Kasumi-1 (cell line): ENCODE data around the gene DCHS2.

Source experiments
- DNase-seq, 2 experiments: peaks; one replicate each; lab custom pipeline; 2025; lab: John Stamatoyannopoulos, UW

The DCHS2 gene

DNA sequence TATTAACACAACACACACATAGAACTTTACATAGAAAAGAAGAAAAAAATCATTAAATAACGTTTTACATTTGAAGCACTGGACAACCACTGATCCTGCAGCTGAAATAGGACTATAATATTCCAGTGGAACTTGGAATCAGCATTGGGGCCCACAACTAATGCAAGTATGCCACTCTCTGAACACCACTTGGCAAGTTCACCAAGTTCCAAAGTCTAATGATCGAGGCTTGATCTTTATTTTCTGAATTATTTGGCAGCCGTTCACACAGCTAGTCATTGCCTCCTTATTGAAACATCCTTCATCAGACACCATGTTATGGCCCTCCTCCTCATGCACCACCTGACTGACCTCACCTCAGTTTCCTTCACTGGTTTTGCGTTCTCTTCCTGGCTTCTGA is 107.6 kb downstream of the DCHS2 start:
- no peak for DNase-seq

DNA sequence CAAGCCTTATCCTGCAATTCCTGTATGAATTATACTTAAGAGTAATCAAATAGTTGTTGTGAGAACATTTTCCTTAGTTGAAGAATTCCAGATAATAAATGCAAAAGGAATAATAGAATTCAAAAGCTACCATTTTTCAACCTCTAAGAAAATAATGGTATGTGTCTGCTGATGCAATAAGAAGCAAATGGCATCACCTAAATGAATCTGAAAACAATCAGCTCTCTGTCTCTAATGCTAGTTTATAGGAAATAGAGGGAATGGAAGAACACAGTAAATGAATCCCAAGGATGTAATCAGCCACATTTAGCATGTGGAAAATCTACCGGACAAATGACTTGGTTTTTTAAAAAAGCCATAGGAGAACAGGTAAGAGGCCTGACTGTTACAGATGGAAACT is 115.1 kb downstream of the DCHS2 start:
- DNase-seq: no peak

GRCh38 chr4:154368060-154368459 is 123.5 kb downstream of the DCHS2 start:
- no peak for DNase-seq

- peak; percentile 14 to 25 for DNase-seq
Measured at GRCh38 chr4:154367659-154368058, 123.9 kb downstream of the DCHS2 start.

DNA sequence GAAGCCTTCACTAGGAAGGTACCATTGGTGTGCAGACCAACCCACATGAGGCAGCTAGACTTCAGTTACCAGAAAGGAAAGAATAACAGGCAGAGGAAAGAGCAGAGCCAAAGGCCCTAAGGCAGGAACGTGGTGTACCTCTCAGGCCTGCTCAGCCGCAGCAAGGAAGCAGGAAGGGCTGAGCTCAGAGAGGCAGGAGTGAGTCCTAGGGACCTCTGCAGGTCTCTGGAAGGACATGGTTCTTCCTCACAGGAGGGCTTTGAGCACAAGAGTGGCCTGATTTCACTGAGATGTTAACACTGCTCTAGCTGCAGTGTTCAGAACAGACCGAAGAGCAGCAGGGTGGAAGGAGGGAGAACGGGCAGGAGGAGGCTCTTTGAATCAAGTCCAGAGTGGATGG is 124.6 kb downstream of the DCHS2 start:
- DNase-seq: no peak

DNA sequence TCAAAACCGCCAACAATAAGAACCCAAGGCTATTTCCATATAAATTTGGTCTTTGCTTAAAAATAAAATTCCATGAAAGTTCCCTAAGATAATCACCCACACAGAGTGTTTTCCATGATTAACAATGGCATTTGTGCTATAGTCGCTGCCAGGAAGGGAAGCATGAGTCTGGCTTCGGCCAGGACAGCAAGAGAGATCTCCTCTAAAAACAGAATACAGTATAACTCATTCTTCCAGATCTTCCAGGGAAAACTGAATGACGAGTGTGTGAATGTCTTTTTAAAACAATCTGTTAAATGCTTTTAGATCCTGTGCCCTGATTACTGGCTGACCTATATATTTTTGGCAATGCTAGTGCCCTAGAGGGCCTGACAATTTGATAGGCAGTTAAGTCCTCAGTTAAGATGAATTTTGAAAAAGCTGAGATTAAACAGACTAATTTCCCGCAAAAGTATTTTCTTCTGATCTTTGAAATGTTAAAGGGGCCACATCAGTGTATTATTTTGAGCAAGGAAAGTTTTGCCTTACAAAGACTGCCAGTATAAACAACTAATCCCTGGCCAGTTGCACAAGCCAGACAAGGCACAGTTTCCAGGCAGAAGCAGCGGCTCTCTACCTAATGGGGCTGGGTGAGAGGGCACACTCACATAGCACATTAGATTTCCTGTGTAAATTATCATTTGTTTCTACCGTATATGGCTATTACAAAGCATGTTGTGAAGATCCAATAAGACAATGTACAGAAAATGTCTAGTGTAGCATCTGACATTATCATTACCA is 127.3 kb downstream of the DCHS2 start:
- DNase-seq: no peak

GRCh38 chr4:154361450-154361849 is 130.1 kb downstream of the DCHS2 start:
- no peak for DNase-seq

DNA sequence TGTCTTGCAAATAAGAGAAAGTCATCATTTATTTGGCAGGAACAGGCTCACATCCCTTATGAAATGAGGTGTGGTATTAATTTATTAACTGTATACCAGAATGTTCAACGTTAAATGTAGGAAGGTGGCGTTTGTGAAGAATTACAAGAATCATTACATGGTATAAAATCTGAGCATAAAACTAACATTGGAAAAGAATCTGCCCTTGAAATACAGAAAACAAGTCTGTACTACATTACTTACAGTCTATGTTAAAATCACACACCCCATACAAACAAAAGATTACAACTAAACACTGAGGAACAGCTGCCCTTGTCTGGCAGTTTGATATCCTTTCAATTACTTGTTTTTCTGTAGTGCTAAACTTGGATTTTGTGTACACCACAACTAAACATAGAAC is 131.1 kb downstream of the DCHS2 start:
- no peak for DNase-seq

GRCh38 chr4:154354883-154355282 is 136.7 kb downstream of the DCHS2 start:
- no peak for DNase-seq

DNA sequence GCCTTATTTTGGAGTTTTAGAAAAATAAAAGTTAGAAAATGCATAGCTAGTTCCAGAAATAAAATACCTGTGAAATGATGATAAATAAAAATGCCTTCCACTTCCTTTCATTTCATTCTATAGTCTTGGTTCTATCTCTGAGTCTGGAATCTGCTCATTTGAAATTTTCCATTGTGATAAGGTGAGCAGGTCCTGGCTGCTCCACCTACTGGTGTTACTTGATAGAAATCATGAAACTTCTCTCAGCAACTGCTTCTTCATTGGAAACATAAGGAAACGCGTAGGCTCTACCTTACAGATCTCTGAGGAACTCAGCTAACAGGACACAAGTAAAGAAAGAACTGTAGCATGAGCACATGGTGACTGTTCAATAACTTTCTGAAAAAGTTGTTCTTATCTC is 141.8 kb downstream of the DCHS2 start:
- peak in 1 of 2 experiments; percentile 23 for DNase-seq

DNA sequence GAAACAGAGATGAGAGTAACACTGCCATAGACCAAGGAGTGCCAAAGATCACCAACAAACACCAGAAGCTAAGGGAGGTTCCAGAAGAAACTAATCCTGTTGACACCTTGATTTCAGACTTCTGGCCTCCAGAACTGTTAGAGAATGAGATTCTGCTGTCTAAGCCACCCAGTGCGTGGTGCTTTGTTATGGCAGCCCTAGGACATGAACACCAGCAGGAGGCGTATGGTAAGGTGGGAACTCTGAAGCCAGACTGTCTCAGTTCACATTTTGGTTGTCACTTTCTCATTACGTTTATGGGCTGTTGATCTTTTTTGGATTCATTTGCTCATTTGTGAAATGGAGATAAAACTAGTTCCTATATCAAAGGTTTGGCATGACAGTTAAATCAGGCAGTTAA is 142.9 kb downstream of the DCHS2 start:
- DNase-seq: no peak

DNA sequence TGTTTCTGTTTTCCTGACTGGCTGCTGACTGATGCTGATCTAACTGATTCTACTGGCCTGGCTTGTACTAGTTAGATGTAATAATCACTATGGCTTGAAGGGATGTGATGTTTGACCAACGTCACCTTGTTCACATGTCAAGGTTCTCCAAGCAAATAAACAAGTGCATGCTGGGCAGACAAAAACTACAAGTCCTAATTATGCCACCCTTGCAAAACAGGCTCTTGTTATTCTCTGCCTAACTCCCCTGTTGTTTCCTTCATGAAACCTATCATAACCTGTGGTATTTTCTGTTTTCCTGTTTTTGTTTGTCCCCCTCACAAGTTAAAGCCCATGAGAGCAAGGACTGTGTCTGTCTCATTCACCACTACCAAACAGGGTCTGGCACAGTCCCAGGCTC is 146.2 kb downstream of the DCHS2 start:
- DNase-seq: no peak

- DNase-seq: no peak
Measured at GRCh38 chr4:154344686-154345085, 146.9 kb downstream of the DCHS2 start.

DNA sequence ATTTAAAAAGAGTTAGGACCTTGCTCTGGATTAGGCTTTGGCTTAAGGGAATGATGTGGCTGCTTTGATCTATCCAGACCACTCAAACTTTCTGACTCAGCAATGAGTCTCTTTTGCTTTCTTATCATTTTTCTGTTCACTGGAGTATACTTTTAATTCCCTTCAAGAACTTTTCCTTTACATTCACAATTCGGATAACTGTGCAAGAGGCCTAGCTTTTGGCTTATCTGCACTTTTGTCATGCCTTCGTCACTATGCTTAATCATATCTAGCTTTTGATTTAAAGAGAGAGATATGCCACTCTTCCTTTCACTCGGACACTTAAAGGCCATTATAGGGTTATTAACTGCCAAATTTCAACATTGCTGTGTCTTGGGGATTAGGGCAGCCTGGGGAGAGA is 147.9 kb downstream of the DCHS2 start:
- no peak for DNase-seq

GRCh38 chr4:154341448-154341847 is 150.2 kb downstream of the DCHS2 start:
- DNase-seq: no peak

GRCh38 chr4:154335588-154335987 is 156.0 kb downstream of the DCHS2 start:
- DNase-seq: no peak

DNA sequence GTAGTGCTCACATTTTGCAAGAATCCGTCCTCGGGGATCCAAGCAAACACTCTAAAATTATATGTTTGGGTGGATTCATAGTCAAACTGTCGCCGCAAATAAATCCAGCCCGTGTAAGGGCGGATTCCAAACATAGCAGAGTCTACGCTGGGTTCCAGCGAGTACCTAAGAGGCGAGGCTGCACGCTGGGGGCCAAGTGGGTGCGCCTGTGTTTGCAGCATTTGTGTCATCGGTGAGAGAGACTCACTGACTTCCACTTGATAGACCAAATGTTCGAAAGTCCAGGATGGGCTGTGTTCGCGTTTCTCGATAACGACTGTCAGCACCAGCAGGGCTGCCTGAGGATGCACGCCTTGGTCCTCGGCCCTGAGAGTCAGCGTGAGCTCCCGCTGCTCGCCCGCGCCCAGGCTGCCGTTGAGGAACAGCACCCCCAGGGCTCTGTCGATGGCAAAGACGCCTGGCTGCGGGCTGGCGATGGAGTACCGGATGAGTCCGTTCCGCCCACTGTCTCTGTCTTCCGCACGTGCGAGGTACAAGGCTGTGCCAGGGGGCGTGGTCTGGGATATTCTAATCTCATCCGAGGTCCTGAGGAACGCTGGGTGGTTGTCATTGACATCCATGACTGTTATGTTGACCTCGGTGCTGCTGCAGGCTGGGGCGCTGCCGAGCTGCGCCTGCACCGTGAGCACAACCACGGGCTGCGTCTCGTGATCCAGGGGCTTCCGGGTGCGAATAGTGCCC is 158.7 kb downstream of the DCHS2 start:
- peak; percentile 43 to 45 for DNase-seq

DNA sequence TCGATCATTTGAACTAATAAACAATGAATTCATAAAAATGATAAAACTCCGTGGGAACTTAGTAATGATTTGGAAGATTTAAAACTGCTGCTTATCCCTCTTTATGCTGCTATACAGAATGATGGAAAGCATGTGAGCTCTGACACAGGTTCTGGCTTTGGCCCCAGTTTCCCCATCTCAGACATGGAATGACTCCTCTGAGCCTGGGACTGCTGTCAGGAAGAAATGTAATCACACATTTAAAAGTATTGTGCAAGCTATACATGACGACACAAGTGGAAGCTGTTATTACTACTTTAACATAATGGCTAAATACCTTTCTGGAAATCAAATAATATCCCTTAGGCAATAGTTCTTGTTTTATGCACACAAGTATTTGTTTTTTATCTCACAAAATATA is 161.7 kb downstream of the DCHS2 start:
- no peak for DNase-seq

DNA sequence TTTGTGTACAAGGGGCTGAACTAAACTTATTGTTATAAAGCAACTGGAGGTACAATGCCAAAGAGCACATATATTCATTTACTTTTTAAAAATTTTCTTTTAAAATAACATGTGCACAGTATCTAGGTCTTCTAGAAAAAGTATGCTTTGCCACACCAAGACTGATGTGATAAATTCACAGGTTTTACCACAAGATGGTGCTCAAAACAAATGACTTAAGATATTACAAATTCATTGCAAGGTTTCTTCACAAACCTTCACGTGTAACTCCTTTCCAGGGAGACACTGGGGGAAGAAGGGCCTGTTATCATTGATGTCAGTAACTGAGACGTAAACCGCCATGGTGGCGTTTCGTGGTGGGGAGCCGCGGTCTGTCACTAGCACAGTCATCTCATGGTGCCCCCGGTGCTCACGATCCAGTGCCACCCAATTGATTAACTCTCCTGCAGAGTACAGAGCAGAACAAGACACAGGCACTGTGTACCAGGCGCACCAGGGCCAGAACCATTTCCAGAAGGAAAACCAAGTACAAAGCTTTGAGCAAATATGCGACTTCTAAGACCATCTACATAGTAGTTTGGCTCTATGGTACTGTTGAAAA is 162.2 kb downstream of the DCHS2 start:
- peak; percentile 34 to 55 for DNase-seq

- DNase-seq: no peak
Measured at GRCh38 chr4:154328030-154328429, 163.6 kb downstream of the DCHS2 start.

- DNase-seq: no peak
Measured at GRCh38 chr4:154320521-154320920, 171.1 kb downstream of the DCHS2 start.

- no peak for DNase-seq
Measured at GRCh38 chr4:154319736-154320135, 171.9 kb downstream of the DCHS2 start.
